GM21447 (cell line): ENCODE data around the gene GASK1A.
"Not testable (repeated sequence)": the region's sequence is repeated elsewhere in the genome, so short reads cannot be mapped to it uniquely, and the experiment has no call there.

Experiments used
- ATAC-seq: cut with Tn5 transposase; IDR thresholded peaks from one replicate; pipeline ENCODE4 v1.9.1; 2021; ENCODE audit not compliant: unreplicated experiment

The GASK1A gene

GRCh38 chr3:43030162-43030935, 51.2 kb downstream of the GASK1A start:
- ATAC-seq = no peak

GRCh38 chr3:43031485-43031884, 52.4 kb downstream of the GASK1A start:
- no peak for ATAC-seq

GRCh38 chr3:43031889-43032545, 52.9 kb downstream of the GASK1A start:
- ATAC-seq = no peak

DNA sequence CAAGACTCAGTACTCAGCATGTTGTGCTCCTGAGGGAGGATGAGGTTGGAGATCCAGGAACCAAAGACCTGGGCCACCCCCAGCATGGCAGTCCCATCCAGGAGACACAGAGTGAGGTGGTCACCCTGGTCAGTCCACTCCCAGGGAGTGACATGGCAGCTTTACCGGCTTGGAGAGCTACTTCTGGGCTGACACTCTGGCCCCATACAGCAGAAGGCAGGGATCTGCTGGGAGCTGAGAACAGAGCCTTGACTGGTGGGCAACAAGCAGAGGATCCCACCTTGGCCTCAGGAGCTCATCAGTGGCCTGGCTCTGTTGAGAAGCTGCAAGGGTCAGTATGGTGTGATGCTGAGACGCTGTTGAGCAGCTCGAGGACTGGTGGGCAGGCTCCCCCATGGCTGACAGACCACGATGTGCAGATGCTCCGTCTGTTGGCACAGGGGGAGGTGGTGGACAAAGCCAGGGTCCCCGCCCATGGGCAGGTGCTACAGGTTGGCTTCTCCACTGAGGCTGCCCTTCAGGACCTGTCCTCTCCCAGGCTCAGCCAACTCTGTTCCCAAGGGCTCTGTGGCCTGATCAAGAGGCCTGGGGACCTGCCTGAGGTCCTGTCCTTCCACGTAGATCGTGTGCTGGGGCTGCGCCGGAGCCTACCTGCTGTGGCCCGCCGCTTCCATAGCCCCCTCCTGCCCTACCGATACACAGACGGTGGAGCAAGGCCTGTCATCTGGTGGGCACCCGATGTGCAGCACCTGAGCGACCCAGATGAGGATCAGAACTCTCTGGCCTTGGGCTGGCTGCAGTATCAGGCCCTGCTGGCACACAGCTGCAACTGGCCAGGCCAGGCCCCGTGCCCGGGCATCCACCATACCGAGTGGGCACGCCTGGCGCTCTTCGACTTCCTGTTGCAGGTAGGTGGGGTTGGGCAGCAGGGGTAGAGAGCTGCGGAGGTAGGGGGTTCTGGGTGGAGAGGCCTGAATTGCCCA, 53.8 kb downstream of the GASK1A start:
- ATAC-seq = no peak

- ATAC-seq = no peak
These were observed 55.1 kb downstream of the GASK1A start for GRCh38 chr3:43034200-43034599.

DNA sequence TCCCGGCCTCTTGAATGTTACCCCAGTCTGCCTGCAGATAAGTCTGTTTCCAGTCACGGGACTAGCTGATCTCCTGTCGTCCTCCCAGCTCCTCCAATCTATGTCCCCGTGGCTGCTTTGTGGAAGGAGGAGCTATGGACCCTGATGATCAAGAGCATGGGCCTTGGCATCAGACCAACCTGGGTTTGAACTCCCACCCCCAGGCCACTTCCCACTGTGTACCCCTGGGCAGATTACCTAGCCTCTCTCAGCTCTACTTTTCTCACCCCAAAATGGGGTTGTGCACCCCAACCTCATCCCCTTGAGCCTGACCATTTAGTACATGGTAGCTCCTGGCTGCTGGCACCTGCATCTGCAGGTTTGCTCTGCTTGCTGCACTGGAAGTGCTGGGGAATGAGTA, 55.8 kb downstream of the GASK1A start:
- ATAC-seq = no peak

DNA sequence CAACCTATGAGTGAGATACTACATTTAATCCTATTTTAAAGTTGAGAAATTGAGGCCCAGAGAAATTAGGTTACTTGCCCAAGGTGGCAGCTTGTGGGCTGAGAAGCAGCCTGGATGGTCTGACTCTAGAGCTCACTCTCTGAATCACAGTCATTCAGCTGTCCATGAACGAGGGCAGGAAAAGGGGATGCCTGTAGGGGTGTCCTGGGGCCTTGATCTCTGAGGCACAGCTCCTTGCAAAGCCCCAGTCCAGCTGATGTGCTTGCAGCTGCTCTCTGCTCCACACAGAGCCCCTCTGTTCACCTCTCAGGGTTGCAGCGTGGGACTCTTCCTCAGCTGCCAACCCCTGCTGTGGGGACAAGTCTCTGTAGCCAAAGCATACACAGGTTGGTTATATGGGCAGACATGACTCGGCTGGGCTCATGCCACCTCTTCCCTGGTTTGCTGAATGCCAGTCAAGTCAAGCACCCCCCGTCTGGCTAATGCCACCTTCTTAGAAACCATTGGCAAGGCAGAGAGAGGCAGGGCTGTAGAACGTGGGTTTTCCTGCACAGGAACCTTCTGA, 56.8 kb downstream of the GASK1A start:
- ATAC-seq = no peak

GRCh38 chr3:43036621-43037423, 57.7 kb downstream of the GASK1A start:
- no peak for ATAC-seq

GRCh38 chr3:43038010-43038409, 58.9 kb downstream of the GASK1A start:
- ATAC-seq = no peak

- no peak for ATAC-seq
These were observed 62.4 kb downstream of the GASK1A start for GRCh38 chr3:43041517-43041916.

DNA sequence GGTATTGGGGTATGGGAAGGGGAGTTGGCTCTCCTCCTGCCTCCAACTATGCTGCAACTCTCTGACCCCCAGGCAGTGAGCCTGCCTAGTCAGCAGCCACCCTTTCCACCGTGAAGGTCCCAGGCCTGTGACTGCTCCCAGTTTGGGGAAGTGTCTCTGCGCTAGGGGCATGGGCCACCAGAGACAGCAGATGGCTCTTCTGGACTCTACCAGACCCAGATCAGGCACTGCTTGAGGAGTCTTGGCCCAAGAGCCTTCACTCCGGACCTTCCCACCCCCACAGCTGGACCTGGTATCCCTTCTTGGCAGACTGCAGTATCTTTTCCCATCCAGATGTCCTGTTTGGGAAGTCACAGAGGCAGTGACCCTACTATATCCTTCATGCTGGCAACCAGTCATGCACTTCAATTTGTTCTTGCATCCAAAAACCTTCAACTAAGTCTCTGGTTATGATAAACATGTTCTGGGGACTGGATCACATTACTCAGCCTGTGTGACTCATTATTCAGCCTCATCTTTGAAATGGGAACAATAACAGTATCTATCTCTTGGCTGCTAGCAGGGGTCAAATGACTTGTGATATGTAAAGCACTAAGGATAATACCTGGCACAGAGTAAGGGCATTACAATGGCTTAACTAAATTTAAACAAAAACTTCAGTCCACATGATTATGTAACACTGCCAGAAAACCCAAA, 64.1 kb downstream of the GASK1A start:
- ATAC-seq = no peak

DNA sequence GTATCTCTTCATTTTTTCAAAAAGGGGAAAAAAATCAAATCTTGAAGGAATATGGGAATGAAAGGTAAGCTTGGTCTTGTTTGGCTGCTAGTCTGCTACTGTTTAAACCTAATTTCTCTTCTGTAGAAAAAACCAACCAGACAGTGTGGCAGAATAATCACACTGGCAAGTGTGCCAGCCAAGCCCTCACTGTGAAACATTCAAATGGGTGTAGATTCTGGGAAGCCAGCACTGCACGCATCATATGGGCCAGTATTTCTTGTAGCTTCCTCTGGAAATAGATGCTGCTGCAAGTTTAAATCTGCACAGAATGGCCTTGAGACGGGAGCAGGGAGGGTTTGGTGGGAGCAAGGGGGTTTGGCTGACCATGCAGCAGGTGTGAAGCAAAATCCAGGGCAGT, 64.7 kb downstream of the GASK1A start:
- no peak for ATAC-seq

GRCh38 chr3:43045079-43045478, 66.0 kb downstream of the GASK1A start:
- ATAC-seq = not testable (repeated sequence)

DNA sequence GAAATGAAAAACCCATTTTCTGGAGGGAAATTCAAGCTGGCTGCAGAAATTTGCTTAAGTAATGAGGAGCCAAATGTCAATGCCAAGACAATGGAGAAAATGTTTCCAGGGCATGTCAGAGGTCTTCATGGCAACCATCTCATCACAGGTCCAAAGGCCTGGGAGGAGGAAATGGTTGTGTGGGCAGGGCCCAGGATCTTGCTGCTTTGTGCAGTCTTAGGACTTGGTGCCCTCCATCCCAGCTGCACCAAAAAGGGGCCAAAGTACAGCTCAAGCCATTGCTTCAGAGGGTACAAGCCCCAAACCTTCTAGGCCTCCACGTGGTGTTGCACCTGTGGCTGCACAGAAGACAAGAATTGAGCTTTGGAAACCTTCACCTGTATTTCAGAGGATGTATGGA, 67.5 kb downstream of the GASK1A start:
- no peak for ATAC-seq

DNA sequence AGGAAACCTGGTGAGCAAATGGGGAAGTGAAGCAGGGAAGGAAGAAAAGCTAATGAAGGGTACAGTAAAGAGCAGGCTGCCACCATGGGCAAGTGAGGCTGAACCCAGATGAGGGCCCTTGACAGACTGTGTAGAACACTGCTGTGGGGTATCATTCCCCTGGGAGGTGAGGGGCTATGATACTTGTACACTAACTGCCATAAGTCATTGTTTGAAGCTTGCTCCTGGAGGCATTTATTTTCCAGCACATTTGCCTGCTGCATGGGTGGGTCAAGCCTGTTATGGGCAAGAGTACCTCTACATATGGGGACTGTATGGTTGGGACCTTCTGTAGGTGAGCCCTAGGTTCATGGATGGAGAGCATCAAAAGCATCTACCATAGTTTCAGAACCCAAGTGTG, 69.4 kb downstream of the GASK1A start:
- no peak for ATAC-seq

DNA sequence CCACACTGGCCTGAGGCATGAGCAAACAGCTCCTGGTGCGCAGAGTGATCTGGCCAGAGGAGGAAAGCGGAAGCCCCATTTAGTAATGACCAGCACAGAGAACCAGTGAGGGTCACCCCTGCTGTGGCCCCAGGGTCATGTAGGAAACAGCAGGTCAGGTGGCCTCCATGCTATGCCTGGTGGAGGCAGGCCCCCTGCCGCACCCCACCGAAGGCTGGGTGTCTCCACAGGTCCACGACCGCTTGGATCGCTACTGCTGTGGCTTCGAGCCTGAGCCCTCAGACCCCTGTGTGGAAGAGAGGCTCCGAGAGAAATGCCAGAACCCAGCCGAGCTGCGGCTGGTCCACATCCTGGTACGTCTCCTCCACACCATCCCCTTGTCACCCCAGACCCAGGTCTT, 74.2 kb downstream of the GASK1A start:
- no peak for ATAC-seq

DNA sequence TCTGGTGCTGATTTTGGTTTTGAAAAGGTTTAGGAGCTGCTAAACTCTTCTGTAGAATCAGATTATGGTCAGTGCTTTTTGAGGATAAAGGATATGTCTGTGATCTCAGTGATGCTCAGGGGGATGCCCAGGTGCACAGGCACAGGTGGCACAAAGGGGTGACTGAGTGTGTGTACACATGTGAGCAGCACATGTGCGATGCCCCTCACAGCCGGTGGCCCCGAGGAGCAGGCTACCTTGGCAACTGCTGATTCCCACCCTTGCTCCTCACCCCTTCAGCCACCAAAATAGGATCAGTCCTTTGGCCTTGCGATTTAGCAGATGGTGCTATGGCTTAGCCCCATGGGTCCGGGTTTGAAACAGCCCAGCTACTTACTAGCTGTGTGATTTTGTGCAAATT, 75.6 kb downstream of the GASK1A start:
- ATAC-seq = no peak

DNA sequence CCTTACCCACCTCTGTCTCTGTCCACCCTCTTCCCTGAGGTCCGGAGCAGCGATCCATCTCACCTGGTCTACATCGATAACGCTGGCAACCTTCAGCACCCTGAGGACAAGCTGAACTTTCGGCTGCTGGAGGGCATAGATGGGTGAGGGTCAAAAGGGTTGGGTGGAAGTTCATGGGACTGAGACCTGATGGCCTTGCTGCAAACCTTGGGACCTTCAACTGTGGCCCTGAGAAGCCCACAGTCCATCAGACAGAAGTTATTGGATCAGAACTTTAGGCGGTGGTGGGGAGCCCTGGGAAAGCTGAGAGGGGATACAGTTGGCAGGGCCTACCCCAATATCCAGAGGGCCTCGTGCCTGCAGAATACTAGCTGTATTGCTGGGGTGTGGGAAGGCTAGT, 76.3 kb downstream of the GASK1A start:
- ATAC-seq = no peak

DNA sequence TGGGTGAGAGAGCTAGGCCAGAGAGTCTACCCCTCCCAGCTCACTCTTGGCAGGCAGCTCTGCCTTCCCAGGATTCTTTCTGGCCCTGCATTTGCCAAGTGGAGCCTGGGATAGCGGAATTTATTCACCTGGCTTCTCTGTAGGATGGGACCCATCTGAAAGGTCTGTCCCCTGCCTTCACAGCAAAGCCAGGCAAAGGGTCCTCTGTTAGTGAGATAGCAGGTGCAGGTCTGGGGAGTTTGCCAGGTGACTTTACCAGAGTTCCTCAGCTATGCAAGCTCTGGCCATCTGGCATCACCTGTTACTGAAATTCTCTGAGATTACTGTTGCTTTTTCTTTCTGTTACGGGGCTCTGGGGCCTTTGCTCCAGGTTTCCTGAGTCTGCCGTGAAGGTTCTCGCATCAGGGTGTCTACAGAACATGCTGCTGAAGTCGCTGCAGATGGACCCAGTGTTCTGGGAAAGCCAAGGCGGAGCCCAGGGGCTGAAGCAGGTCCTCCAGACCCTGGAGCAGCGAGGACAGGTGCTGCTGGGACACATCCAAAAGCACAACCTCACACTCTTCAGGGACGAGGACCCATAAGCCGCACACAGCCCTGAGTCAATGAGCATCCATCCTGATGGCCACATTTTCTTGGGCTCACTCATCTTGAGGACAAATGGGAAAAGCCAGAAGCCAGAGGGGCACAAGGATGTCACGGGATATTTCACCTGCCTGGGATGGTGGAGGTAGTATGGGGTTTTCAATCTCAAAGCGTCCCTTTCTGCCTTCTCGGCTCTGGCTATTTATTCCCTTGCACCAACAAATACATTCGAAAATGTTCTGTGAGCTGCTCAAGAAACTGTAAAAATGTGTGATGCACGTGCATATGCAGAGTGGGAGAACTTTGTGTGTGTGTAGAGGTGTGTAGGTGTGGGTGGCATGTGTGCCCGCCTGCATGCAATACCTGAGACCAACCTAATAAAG, 77.0 kb downstream of the GASK1A start:
- ATAC-seq = no peak
